Measurements from ENCODE around the gene OR1J2.

The OR1J2 gene

DNA sequence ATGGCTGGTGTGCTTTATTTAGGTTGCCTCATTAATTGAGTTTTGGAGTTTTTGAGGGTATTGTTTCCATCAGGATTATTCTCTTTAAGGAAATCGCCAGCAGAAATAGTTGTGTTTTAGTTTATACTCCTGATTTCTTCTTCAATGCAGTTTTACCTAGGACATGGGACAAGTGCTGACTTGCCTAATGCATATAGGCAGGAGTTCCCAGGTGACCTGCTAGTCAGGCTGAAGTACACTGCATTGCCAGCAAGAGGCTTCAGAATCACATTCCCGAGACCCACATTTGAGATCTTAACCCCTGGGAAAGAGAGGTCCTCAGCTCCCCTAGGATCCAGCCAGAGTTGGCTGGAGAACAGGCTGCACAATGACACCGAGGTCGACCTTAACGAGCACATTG lies 40.8 kb downstream of the OR1J2 start:
- DNase-seq (ENCODE audit: low read depth in 2 of 2) = no peak

DNA sequence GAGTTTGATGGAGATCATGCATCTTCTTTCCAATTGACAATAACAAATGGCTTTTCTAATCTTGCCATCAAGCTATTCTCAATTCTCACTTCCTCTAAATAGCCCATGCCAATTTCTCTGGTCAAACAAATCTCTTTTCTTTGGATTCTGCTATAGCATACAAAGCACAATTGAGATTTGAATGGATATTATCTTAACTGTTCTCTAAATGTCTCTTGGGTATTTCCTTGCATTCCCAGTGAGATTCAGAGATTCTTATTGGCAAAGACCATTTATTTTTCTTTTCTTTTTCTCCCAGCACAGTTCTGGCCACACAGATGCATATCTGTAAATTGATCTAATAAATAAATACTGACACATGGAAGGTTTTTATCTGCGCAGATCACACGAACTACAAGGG lies 42.2 kb downstream of the OR1J2 start, which contains the start of gene OR1N2:
TSS of gene OR1N2 (plus strand) at position 301 of the 400 bp plus-strand sequence. CDS start 100 bp downstream, outside the sequence.
- DNase-seq (ENCODE audit: low read depth in 2 of 2) = no peak

All from fibroblast of skin of left biceps (primary cell).